Muscle layer of duodenum (tissue), 2 donors: Measurements from ENCODE around the gene ING5.

Source experiments
- H3K27ac ChIP-seq: one replicate; pipeline ENCODE4 v1.7.0; 2013; ENCODE audit warnings: mild to moderate bottlenecking, low read length
- H3K27me3 ChIP-seq: one replicate; pipeline ENCODE4 v1.7.0; 2013; ENCODE audit warnings: low read depth, mild to moderate bottlenecking, control low read depth, low read length
- H3K36me3 ChIP-seq, 2 donors: one replicate each; pipeline ENCODE4 v1.7.0; 2013; ENCODE audit warnings: low read length in 2 of 2, control low read depth in 1 of 2, mild to moderate bottlenecking in 1 of 2; ENCODE audit not compliant: insufficient read depth in 2 of 2, control insufficient read depth in 1 of 2
- H3K4me1 ChIP-seq, 2 donors: one replicate each; pipeline ENCODE4 v1.7.0; 2013; ENCODE audit warnings: low read length in 2 of 2, mild to moderate bottlenecking in 2 of 2, control low read depth in 1 of 2, moderate library complexity in 1 of 2; ENCODE audit not compliant: insufficient read depth in 2 of 2, control insufficient read depth in 1 of 2
- H3K4me3 ChIP-seq, 2 donors: one replicate each; pipeline ENCODE4 v1.7.0; 2013; ENCODE audit warnings: low read length in 2 of 2, low read depth in 1 of 2, mild to moderate bottlenecking in 1 of 2
- H3K9me3 ChIP-seq, 2 donors: one replicate each; pipeline ENCODE4 v1.7.0; 2013; ENCODE audit warnings: low read length in 2 of 2, control low read depth in 1 of 2, mild to moderate bottlenecking in 1 of 2; ENCODE audit not compliant: control insufficient read depth in 1 of 2
- donor health status: healthy.

The ING5 gene

DNA sequence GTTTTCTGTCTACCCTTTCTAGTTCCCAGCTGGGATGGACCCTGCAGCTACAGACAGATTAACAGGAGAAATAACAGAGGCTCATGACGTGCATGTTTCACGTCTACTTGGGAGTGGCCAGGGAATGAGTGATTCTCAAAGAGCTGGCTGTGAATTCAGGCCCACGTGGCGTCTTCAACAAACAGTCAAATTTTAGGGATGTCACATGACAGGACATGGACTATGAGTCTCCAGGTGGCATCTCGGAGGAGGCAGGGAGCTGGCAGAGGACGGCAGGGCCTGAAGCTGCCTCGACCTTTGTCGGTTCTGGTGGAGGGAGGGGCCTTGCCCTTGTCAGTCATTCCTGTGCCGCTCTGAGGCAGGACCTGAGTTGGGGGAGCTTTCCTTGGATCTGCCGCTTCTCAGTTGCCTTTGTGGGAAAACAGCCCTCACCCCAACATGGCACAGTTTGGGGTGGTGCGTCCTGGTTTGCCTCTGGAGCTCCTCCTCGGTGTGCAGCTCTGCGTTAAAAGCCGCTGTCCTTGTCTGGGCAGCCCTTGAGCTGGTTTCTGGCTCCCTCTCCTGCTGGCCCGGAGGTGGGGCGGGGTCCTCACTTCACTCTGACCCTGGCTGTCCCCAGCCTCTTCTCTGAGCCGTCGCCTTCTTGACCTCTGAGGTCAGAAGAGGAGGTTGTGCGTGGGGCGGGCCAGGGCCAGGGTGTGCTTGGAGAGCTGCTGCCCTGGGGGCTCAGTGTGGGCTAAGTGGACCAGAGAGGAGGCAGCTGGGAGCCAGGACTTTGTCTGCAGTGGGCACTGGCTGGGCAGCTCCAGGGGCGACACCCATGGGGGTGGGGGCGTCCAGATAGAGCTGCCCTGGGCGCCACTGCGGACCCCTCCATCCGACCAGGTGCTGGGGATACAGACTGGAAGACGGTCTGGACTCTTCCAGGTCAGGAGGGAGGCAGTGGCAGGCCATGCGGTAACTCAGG lies 62.7 kb downstream of the ING5 start:
- H3K27ac ChIP-seq, result no peak overlapping the region
- H3K27me3 ChIP-seq, result no peaks in the 10 kb centered on the region
- H3K36me3 ChIP-seq, result peaks cover 6 to 25% of the 10 kb centered on the region in 2 donors
- no peaks in the 10 kb centered on the region for H3K9me3 ChIP-seq
- no peak overlapping the region for H3K4me3 ChIP-seq
- H3K4me1 ChIP-seq, result no peaks in the 10 kb centered on the region

DNA sequence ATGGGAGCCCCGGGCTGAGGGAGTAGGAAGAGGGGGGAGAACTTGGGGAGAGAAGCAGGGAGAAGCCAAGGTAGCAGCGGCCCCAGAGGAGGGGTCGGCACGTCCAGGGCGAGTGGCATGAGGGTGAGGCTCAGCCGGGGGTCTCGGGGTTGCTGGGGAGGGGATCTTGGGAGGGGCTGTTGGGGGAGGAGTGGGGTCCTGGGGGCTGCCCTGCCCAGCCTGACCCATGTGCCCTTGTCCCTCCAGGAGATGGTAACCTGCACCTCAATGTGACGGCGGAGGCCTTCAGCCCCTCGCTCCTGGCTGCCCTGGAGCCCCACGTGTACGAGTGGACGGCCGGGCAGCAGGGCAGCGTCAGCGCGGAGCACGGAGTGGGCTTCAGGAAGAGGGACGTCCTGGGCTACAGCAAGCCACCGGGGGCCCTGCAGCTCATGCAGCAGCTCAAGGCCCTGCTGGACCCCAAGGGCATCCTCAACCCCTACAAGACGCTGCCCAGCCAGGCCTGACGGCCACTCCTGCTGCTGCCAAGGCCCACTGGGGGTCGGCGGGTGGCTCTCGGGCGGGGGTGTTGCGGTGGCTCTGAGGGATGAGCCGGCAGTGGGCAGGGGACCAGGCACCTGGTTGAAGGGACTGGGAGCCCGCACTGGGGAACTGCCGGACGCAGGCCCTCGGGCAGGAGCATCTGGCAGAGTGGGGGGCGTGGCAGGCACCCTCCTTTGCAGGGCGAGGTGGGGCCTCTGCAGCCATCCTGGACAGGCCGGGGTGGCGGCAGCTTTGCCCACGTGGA lies 65.8 kb downstream of the ING5 start:
- H3K9me3 ChIP-seq, result no peaks in the 10 kb centered on the region
- peaks cover 0 to 7% of the 10 kb centered on the region in 2 donors for H3K4me1 ChIP-seq
- H3K27ac ChIP-seq, result no peak overlapping the region
- H3K27me3 ChIP-seq, result no peaks in the 10 kb centered on the region
- H3K4me3 ChIP-seq, result no peak overlapping the region
- H3K36me3 ChIP-seq, result peaks cover 0 to 7% of the 10 kb centered on the region in 2 donors

DNA sequence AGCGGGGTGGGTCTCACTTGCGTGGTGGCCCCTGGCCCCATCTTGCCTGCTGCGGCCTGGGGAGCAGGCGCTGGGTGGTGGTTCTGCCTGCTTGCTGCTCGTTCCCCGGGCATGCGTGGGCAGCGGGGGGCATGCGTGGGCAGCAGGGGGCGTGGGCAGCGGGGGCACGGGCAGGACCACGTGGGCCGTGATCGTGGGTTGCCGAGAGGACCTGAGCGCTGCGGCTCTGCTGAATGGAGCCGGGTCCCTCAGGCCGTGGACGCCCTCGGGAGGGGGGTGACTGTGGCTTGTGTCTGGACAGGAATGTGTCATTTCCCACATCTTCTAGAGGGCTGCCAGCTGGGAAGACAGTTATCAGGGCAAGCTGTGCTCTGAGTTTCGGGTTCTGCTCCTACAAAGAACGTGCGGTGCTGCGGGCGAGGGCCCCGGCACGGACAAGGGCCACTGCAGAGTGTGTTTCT lies 66.4 kb downstream of the ING5 start:
- no peaks in the 10 kb centered on the region for H3K27me3 ChIP-seq
- H3K36me3 ChIP-seq, result peaks cover 0 to 5% of the 10 kb centered on the region in 2 donors
- peaks cover 0 to 7% of the 10 kb centered on the region in 2 donors for H3K4me1 ChIP-seq
- no peaks in the 10 kb centered on the region for H3K9me3 ChIP-seq
- no peak overlapping the region for H3K4me3 ChIP-seq
- no peak overlapping the region for H3K27ac ChIP-seq

DNA sequence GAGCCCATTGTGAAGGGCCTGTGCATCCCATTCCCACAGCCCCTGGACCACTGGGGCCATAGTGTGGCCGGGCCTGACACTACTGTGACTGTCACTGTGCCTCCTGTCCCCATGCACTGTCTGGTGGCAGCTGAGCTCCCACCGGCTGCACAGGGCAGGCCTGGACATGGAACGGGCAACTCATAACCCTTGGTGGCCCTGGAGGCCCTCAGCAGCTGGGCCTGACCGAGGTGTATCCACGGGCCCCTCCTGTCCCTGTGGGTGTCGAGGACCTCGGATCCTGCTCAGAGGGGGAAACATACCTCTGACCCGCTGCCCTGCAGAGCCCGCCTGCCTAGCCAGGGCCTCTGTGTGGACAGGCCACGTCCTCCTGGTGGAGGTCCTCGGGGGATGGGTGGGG lies 67.0 kb downstream of the ING5 start:
- no peak overlapping the region for H3K4me3 ChIP-seq
- H3K9me3 ChIP-seq, result no peaks in the 10 kb centered on the region
- H3K27me3 ChIP-seq, result no peaks in the 10 kb centered on the region
- H3K36me3 ChIP-seq, result peaks cover 0 to 4% of the 10 kb centered on the region in 2 donors
- H3K27ac ChIP-seq, result no peak overlapping the region
- H3K4me1 ChIP-seq, result peaks cover 0 to 7% of the 10 kb centered on the region in 2 donors

DNA sequence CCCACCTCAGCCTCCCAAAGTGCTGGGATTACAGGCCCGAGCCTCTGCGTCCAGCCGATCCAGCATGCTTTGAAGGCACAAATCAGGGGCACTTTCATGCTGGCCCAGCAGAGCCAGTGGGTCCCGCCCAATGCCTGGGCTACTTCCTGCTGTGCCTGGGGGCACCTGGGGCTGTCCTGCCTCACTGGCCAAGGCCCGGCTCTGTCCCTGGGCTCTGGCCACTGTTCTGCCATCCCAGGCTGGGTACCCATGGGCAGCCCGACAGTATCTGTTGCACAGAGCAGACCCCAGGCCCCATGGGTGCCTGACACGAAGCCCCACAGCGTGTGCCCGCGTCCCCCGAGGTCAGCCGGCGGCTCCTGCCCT lies 68.0 kb downstream of the ING5 start:
- Histone ChIP-seq H3K4me1 (peaks cover 0 to 7% of the 10 kb centered on the region in 2 donors), H3K27me3 (no peaks in the 10 kb centered on the region), H3K9me3 (no peaks in the 10 kb centered on the region), H3K36me3 (peaks cover 0 to 4% of the 10 kb centered on the region in 2 donors), H3K4me3 (no peak overlapping the region), H3K27ac (no peak overlapping the region)

DNA sequence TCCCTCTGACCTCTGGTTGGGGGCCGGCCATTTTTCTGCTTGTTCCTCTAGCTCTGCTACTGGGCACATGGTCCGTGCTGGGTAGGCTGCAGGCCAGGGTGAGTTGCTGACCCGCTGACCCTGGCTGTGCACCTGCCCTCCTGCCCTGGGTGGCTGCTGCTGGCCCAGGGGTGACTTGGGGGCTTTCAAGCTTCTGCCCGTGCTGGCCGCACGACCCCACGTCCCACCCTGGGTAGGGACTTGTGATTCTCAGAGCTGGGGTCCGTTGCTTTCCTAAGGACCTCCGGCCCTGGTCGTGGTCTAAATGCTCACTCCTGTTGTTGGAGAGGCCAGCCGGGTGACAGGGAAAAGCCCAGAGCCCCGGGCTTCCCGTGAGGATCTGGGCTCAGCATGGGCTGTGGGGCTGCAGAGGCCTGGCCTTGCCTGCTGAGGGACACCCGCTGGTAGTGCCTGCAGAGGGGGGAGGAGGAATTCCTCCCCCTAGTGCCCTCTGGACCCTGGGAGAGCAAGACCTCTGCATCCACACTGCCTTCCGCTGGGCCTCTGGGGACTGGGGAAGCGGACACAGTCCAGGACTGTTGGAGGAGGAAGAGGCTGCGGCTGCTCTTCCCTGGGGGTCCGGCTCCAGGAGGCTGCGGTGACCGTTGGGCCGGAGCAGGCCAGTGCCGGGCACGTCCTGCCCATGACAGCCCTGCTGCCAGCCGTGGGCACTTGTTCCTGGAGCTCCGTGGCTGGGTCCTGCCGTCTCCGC lies 68.5 kb downstream of the ING5 start:
- Histone ChIP-seq H3K36me3 (peaks cover 0 to 4% of the 10 kb centered on the region in 2 donors), H3K27ac (no peak overlapping the region), H3K27me3 (no peaks in the 10 kb centered on the region), H3K4me1 (peaks cover 0 to 7% of the 10 kb centered on the region in 2 donors), H3K9me3 (no peaks in the 10 kb centered on the region), H3K4me3 (no peak overlapping the region)

DNA sequence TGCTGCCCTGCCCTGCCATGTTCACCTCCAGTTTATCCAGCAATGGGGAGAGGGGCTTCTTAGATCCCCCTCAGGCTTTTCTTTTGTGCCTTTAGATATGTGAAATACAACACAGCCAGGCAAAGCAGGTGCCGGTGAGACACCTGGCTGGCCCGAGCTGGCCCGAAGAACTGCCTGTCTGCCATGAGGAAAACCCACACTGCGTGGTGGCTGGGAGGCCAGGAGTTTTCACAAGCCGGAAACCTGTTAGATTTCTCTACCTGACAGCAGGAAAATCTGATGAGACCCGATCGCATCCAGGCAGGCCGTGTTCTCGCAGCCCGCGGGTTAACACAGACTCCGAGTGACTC lies 69.1 kb downstream of the ING5 start:
- Histone ChIP-seq H3K4me3 (no peak overlapping the region), H3K27me3 (no peaks in the 10 kb centered on the region), H3K4me1 (peaks cover 0 to 7% of the 10 kb centered on the region in 2 donors), H3K27ac (no peak overlapping the region), H3K36me3 (peaks cover 0 to 4% of the 10 kb centered on the region in 2 donors), H3K9me3 (no peaks in the 10 kb centered on the region)

DNA sequence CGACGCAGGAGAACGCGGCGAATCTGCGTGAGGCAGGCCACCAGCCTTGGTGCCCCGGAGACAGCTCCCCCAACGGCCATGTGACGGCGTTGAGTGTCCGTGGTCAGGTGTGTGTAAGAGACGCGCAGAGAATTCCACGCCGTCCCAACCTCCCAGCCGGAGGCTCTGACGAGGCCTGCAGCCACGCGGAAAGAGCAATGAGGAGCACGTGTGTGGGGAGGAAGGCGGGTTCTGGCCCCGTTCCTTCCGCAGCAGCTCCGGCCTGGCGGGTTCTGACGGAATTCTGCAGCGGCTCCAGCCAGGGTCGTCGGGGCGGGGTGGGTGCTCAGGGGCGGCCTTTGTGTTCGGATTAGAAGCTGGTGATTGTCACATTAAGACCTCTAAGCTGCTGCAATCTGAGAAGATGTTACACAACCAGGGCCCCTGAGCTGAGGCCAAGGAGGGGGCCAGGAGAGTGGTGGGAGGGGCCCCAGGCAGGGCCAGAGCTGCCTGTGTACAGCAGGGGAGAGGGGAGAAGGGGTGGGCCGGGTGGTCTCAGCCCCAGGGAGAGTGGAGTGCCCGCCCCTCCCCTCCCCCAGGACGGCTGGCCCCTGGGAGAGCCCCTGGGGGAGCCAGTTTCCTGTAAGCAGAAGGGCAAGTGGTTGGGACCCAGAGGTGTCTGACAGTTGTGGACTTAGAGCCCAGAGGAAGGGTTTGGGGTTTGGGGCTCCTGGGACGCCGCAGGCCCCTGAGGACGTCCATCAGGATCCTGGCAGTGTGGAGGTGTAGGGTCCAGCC lies 69.6 kb downstream of the ING5 start:
- Histone ChIP-seq H3K27ac (no peak overlapping the region), H3K4me1 (peaks cover 0 to 7% of the 10 kb centered on the region in 2 donors), H3K27me3 (peaks cover under 1% of the 10 kb centered on the region), H3K4me3 (no peak overlapping the region), H3K36me3 (peaks cover 0 to 4% of the 10 kb centered on the region in 2 donors), H3K9me3 (no peaks in the 10 kb centered on the region)

DNA sequence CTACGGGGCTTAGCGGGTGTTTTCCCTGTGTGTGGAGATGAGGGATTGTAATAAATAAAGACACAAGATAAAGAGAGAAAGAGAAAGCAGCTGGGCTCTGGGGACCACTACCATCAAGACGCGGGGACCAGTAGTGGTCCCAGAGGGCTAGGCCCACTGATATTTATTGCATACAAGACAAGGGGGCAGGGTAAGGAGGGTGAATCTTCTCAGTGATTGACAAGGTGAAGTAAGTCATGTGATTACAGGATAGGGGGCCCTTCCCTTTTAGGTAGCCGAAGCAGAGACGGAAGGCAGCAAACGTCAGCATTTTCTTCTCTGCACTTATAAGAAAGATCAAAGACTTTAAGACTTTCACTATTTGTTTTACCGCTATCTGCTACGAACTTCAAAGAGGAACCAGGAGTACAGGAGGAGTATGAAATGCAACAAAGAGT lies 70.2 kb downstream of the ING5 start:
- Histone ChIP-seq H3K4me3 (no peak overlapping the region), H3K4me1 (peaks cover 0 to 7% of the 10 kb centered on the region in 2 donors), H3K9me3 (no peaks in the 10 kb centered on the region), H3K27ac (no peak overlapping the region), H3K27me3 (peaks cover 5% of the 10 kb centered on the region), H3K36me3 (peaks cover 0 to 4% of the 10 kb centered on the region in 2 donors)

DNA sequence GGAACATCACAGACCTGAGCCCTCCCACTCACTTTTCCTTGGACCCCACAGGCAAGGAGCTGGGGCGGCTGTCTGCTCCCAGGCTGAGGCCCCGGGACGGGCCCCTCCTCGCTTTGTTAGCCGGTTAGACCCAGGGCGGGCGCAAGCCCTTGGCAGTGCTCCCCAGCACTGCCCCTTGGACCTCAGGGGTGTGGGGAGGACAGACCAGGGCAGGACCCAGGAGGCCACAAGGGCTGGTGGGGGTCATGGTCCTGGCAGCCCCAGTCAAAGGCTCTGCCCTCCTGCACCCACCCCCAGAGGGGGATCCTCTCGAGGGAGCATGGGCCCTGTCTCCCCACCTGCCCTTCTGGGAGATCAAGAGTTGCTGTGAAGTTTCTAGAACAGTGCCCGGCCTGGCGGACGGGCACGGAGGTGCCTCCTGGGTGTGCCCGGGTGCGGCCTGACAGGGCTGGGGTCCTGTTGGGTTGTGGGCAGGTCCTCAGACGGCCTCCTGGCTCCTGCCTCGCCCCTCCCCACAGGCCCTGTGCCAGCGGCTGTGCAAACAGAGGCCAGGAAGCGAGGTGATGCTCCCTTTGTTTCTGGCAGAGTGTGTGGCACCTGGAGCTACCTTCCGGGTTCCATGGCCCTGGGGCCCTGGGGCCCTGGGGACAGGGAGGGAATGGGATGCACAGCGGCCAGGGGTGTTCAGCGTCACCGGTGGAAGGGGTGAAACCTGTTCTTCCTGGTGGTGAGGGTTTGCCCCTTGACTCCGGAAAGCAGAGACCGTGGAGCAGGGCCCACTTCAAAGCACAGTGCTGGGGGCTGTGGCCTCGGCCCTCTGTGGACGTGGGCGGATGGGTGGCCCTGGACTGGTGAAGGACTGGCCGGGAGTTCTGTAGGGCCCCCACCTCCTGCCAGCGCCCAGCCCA lies 71.9 kb downstream of the ING5 start:
- H3K27ac ChIP-seq, result no peak overlapping the region
- no peaks in the 10 kb centered on the region for H3K36me3 ChIP-seq
- peaks cover 0 to 7% of the 10 kb centered on the region in 2 donors for H3K4me1 ChIP-seq
- no peak overlapping the region for H3K4me3 ChIP-seq
- H3K9me3 ChIP-seq, result no peaks in the 10 kb centered on the region
- H3K27me3 ChIP-seq, result peaks cover 5% of the 10 kb centered on the region
